Parathyroid adenoma (tissue), 2 donors: ENCODE measurements around the gene VASN.
"Not testable (repeated sequence)": the region's sequence is repeated elsewhere in the genome, so short reads cannot be mapped to it uniquely, and the experiment has no call there.

Source experiments
- H2AFZ ChIP-seq: fragments of 300-600 bp; sonication (generic); one replicate; pipeline ENCODE4 v1.7.0; 2017; ENCODE audit warnings: antibody characterized with exemption, mild to moderate bottlenecking
- H3K27ac ChIP-seq: fragments of 300-600 bp; sonication (generic); one replicate; pipeline ENCODE4 v1.7.0; 2017
- H3K27me3 ChIP-seq: fragments of 300-600 bp; sonication (generic); one replicate; pipeline ENCODE4 v1.7.0; 2017; ENCODE audit warnings: low read length; ENCODE audit not compliant: control insufficient read depth, insufficient read depth
- H3K36me3 ChIP-seq: fragments of 300-600 bp; sonication (generic); one replicate; pipeline ENCODE4 v1.7.0; 2017; ENCODE audit warnings: low read length; ENCODE audit not compliant: control insufficient read depth, insufficient read depth
- H3K4me1 ChIP-seq: fragments of 300-600 bp; sonication (generic); one replicate; pipeline ENCODE4 v1.7.0; 2017; ENCODE audit warnings: control low read depth
- H3K4me2 ChIP-seq: fragments of 300-600 bp; sonication (generic); one replicate; pipeline ENCODE4 v1.7.0; 2017; ENCODE audit warnings: low read length
- H3K4me3 ChIP-seq: fragments of 300-600 bp; sonication (generic); one replicate; pipeline ENCODE4 v1.7.0; 2017; ENCODE audit warnings: low read depth, low read length
- H3K79me2 ChIP-seq: fragments of 300-600 bp; sonication (generic); one replicate; pipeline ENCODE4 v1.7.0; 2017; ENCODE audit warnings: control low read depth
- H3K9ac ChIP-seq: fragments of 300-600 bp; sonication (generic); one replicate; pipeline ENCODE4 v1.7.0; 2017; ENCODE audit warnings: mild to moderate bottlenecking
- H3K9me3 ChIP-seq: fragments of 300-600 bp; sonication (generic); one replicate; pipeline ENCODE4 v1.7.0; 2017; ENCODE audit warnings: low read length; ENCODE audit not compliant: control insufficient read depth
- CTCF ChIP-seq: fragments of 300-600 bp; sonication (generic); IDR thresholded peaks from one replicate; pipeline ENCODE4 v1.7.0; 2017; ENCODE audit warnings: antibody characterized with exemption, mild to moderate bottlenecking
- donor health status: primary hyperparathyroidism.

The VASN gene

GRCh38 chr16:4390266-4391260 lies 18.9 kb downstream of the VASN start:
- Histone ChIP-seq H3K4me3 (no peak overlapping the region), H3K9me3 (no peaks in the 10 kb centered on the region), H3K36me3 (no peaks in the 10 kb centered on the region), H3K4me2 (no peak overlapping the region), H3K9ac (no peak overlapping the region), H3K4me1 (no peaks in the 10 kb centered on the region), H3K27ac (no peak overlapping the region), H3K79me2 (no peaks in the 10 kb centered on the region), H2AFZ (no peak overlapping the region), H3K27me3 (no peaks in the 10 kb centered on the region)
- no peak for TF ChIP-seq CTCF

GRCh38 chr16:4391631-4392381 lies 20.2 kb downstream of the VASN start:
- Histone ChIP-seq H3K79me2 (no peaks in the 10 kb centered on the region), H3K36me3 (no peaks in the 10 kb centered on the region), H3K9ac (no peak overlapping the region), H3K27me3 (no peaks in the 10 kb centered on the region), H3K4me1 (no peaks in the 10 kb centered on the region), H3K4me3 (no peak overlapping the region), H2AFZ (no peak overlapping the region), H3K4me2 (no peak overlapping the region), H3K27ac (no peak overlapping the region), H3K9me3 (no peaks in the 10 kb centered on the region)
- no peak for TF ChIP-seq CTCF

- no peak overlapping the region for H3K27ac ChIP-seq
Measured at GRCh38 chr16:4392382-4393239, 21.0 kb downstream of the VASN start.

GRCh38 chr16:4393240-4393600 lies 21.6 kb downstream of the VASN start:
- TF ChIP-seq CTCF, result no peak
- H3K27ac ChIP-seq, result no peak overlapping the region
- H3K79me2 ChIP-seq, result no peaks in the 10 kb centered on the region
- H3K4me3 ChIP-seq, result no peak overlapping the region
- no peaks in the 10 kb centered on the region for H3K27me3 ChIP-seq
- no peak overlapping the region for H3K9ac ChIP-seq
- H3K36me3 ChIP-seq, result no peaks in the 10 kb centered on the region
- no peak overlapping the region for H3K4me2 ChIP-seq
- H3K9me3 ChIP-seq, result no peaks in the 10 kb centered on the region
- H2AFZ ChIP-seq, result no peak overlapping the region
- H3K4me1 ChIP-seq, result no peaks in the 10 kb centered on the region

More at GRCh38 chr16:4392382-4393239, 21.0 kb downstream of the VASN start:
- Histone ChIP-seq H3K4me1 (no peaks in the 10 kb centered on the region), H3K9me3 (no peaks in the 10 kb centered on the region), H3K9ac (no peak overlapping the region), H3K36me3 (no peaks in the 10 kb centered on the region), H2AFZ (no peak overlapping the region), H3K27me3 (no peaks in the 10 kb centered on the region), H3K4me3 (no peak overlapping the region), H3K79me2 (no peaks in the 10 kb centered on the region), H3K4me2 (no peak overlapping the region)
- TF ChIP-seq CTCF, result no peak

- not testable (repeated sequence) for H3K9ac ChIP-seq, H2AFZ ChIP-seq, H3K4me3 ChIP-seq, H3K79me2 ChIP-seq, H3K9me3 ChIP-seq, H3K27me3 ChIP-seq, H3K27ac ChIP-seq, H3K4me2 ChIP-seq, H3K36me3 ChIP-seq, H3K4me1 ChIP-seq
Measured at GRCh38 chr16:4393850-4394249, 22.2 kb downstream of the VASN start.
